Measurements from ENCODE around the gene HOPX.

DNA sequence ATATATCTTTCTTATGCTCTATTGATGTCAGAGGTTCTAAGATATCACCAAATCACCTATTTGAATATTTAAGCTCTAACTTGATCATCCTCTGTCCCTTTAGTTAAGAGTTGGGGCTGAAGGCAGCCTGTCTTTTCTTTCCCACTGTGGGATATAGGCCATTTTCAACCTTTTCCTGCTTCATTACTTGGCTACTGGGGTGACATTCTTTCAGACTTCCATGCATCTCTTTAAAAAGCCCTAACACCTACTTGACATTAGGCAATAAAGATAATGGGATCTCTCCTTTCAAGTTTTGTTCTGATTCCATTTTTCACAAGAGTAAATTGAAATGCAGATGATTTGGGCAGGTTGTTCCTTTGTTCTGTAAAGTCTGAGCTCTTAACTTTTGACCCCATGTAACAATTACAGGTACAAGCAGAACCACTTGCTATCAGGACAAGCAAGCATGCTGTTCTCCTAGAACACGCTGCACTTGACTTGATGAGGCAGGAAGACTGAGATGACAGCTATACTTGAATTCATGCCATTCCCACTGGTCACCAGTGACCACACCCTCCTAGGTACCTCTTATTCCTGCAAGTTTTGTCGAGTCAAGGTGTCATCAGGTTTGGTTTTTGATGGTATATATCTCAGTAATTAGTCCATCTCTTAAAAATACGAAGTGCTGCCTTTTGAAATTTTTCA lies 18.2 kb downstream of the HOPX start:
- TF ChIP-seq POLR2A (IDR thresholded peaks at IDR 0.05) = no peak
- TF ChIP-seq, protein P1, sequence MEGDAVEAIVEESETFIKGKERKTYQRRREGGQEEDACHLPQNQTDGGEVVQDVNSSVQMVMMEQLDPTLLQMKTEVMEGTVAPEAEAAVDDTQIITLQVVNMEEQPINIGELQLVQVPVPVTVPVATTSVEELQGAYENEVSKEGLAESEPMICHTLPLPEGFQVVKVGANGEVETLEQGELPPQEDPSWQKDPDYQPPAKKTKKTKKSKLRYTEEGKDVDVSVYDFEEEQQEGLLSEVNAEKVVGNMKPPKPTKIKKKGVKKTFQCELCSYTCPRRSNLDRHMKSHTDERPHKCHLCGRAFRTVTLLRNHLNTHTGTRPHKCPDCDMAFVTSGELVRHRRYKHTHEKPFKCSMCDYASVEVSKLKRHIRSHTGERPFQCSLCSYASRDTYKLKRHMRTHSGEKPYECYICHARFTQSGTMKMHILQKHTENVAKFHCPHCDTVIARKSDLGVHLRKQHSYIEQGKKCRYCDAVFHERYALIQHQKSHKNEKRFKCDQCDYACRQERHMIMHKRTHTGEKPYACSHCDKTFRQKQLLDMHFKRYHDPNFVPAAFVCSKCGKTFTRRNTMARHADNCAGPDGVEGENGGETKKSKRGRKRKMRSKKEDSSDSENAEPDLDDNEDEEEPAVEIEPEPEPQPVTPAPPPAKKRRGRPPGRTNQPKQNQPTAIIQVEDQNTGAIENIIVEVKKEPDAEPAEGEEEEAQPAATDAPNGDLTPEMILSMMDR (IDR thresholded peaks at IDR 0.05) = no peak
